GM03348 (cell line): ENCODE measurements around the gene PIERCE2.
"Not testable (repeated sequence)": the region's sequence is repeated elsewhere in the genome, so short reads cannot be mapped to it uniquely, and the experiment has no call there.

Source experiments
- DNase-seq: peaks from one replicate; pipeline ENCODE4 v3.0.0; 2012; ENCODE audit warnings: low spot score

The PIERCE2 gene

GRCh38 chr15:55434989-55435825, 26.9 kb downstream of the PIERCE2 start:
- DNase-seq = peak; percentile 60

- DNase-seq = not testable (repeated sequence)
Observed at GRCh38 chr15:55443141-55443540, 34.8 kb downstream of the PIERCE2 start.

GRCh38 chr15:55445936-55446335, 37.6 kb downstream of the PIERCE2 start:
- not testable (repeated sequence) for DNase-seq

- not testable (repeated sequence) for DNase-seq
Observed at GRCh38 chr15:55446379-55447029, 38.2 kb downstream of the PIERCE2 start.

GRCh38 chr15:55447030-55447394, 38.7 kb downstream of the PIERCE2 start:
- not testable (repeated sequence) for DNase-seq

GRCh38 chr15:55457401-55458022, 49.2 kb downstream of the PIERCE2 start:
- DNase-seq = no peak

- no peak for DNase-seq
Observed at GRCh38 chr15:55461447-55461846, 53.2 kb downstream of the PIERCE2 start.

- no peak for DNase-seq
Observed at GRCh38 chr15:55468321-55468720, 60.0 kb downstream of the PIERCE2 start.
